Esophagus (tissue), 2 donors: ENCODE measurements around the gene ENO3. TPM values are rescaled to one million over a fixed set of nuclear protein-coding genes. Genes with fewer than 3 reads are reported as not detected.
A peak's percentile ranks its signal among the peaks of the same experiment; 100 is the strongest.

Source experiments
- H3K27ac ChIP-seq, 2 donors: one replicate each; pipeline ENCODE4 v1.5.1; 2013; ENCODE audit warnings: low read depth in 2 of 2, mild to moderate bottlenecking in 2 of 2, inconsistent platforms in 1 of 2, low read length in 1 of 2, moderate library complexity in 1 of 2
- H3K27me3 ChIP-seq, 2 donors: one replicate each; pipeline ENCODE4 v1.6.1; 2013; ENCODE audit warnings: low read length in 2 of 2, control low read depth in 1 of 2, mild to moderate bottlenecking in 1 of 2; ENCODE audit not compliant: insufficient read depth in 2 of 2, control insufficient read depth in 1 of 2
- H3K36me3 ChIP-seq, 2 donors: one replicate each; pipeline ENCODE4 v1.6.1; 2013; ENCODE audit warnings: low read length in 1 of 2; ENCODE audit not compliant: control insufficient read depth in 2 of 2, insufficient read depth in 2 of 2
- H3K4me1 ChIP-seq, 2 donors: one replicate each; pipeline ENCODE4 v1.6.1; 2013; ENCODE audit warnings: low read length in 1 of 2; ENCODE audit not compliant: control insufficient read depth in 2 of 2, insufficient read depth in 2 of 2
- H3K4me3 ChIP-seq, 2 donors: one replicate each; pipeline ENCODE4 v1.5.1; 2013; ENCODE audit warnings: low read length in 2 of 2, mild to moderate bottlenecking in 2 of 2, low read depth in 1 of 2, moderate library complexity in 1 of 2
- H3K9me3 ChIP-seq, 2 donors: one replicate each; pipeline ENCODE4 v1.6.1; 2013; ENCODE audit warnings: mild to moderate bottlenecking in 2 of 2, low read depth in 1 of 2, low read length in 1 of 2, moderate library complexity in 1 of 2; ENCODE audit not compliant: control insufficient read depth in 2 of 2, insufficient read depth in 1 of 2
- WGBS, 2 donors: extraction: QIAGEN DNeasy Blood & Tissue Kit; methylation state at CpG; one replicate each; pipeline ENCODE4 v1.1.7; 2013; 5-methylcytosine and 5-hydroxymethylcytosine counted together
- polyA plus RNA-seq, 2 donors: library from polyadenylated mRNA; stranded (reverse); fragments of 200-250 nt; gene quantifications; one replicate each; pipeline ENCODE4 v1.2.3, GENCODE V29; 2013
- donor health status: healthy with polysubstance abuse.
- donor health status: Bipolar disorder and iron deficiency.

Gene ENO3
- polyA plus RNA-seq, 2 donors, result 1.7 to 10.8 TPM

DNA sequence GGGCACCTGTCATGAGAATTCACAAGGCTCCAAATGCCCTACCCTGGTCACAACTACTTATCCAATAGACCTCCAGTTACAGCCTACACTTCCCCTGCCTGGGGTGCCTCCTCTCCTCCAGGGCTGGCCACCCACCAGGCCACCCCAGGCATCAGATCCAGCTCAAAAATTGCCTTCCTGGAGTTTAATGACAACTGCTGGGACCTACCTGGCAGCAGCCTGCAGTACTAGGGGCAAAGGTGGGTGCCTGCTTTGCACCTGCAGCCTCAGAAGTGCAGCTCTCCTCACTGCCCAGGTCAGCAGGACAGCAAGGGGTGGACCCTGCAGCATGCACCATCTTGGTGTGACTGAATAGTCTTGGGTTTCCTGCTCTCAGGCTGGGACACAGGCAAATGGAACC is 15.3 kb upstream of the ENO3 start:
- Histone ChIP-seq H3K27me3 (no peaks in the 10 kb centered on the region), H3K27ac (no peak overlapping the region), H3K4me1 (peaks cover 6% of the 10 kb centered on the region in 2 donors), H3K9me3 (no peaks in the 10 kb centered on the region), H3K4me3 (no peak overlapping the region), H3K36me3 (peaks cover 0 to 21% of the 10 kb centered on the region in 2 donors)

- H3K4me3 ChIP-seq, result no peak overlapping the region
- no peaks in the 10 kb centered on the region for H3K9me3 ChIP-seq
- no peak overlapping the region for H3K27ac ChIP-seq
- H3K27me3 ChIP-seq, result no peaks in the 10 kb centered on the region
- H3K36me3 ChIP-seq, result peaks cover 0 to 21% of the 10 kb centered on the region in 2 donors
- WGBS, 2 donors, result 86 to 89% methylated on average over 3 of the region's 3 CpGs
- H3K4me1 ChIP-seq, result peaks cover 6% of the 10 kb centered on the region in 2 donors
These were observed 14.5 kb upstream of the ENO3 start for GRCh38 chr17:4936436-4936835.

DNA sequence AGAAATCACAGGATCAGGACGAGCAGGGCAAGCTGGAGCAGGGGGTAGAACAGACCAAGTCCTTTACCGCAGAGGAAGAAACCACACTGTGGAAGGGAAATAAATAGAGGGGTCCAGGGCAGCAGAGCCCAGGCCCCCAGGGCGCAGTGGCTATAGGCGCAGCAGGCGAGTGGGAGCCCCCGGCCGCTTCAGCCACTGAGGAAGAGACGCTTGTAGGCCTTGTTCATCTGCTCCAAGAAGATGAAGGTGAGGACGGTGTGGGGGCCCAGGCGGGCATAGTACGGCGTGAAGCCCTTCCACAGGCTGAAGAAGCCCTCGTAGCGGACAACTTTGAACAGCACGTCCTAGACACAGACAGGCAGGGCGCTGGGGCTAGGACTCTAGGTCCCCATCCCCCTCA is 13.4 kb upstream of the ENO3 start:
- WGBS, 2 donors, result 95 to 96% methylated on average over 16 of the region's 16 CpGs
- peaks cover 4 to 23% of the 10 kb centered on the region in 2 donors for H3K36me3 ChIP-seq
- H3K27ac ChIP-seq, result no peak overlapping the region
- H3K9me3 ChIP-seq, result no peaks in the 10 kb centered on the region
- H3K4me3 ChIP-seq, result no peak overlapping the region
- H3K4me1 ChIP-seq, result peaks cover 6% of the 10 kb centered on the region in 2 donors
- H3K27me3 ChIP-seq, result no peaks in the 10 kb centered on the region

DNA sequence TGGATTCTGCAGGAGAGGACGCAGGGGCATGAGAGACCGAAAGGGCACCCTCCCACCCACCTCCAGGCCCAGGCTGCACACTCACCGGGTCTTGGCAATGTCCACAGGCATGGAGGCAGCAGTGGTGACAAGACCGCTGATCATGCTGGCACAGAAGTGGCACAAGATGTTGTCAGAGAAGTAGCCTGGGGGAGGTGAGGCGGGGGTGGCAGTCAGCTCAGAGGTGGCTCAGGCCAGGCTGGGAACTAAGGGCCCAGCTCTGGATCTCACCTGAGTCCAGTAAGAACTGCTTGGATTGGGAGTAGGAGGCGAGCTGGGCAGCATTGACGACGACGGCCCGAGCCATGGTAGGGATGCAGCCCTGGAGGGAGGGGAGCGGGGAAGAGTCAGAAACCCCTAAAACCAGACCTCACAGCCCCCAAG is 12.8 kb upstream of the ENO3 start:
- H3K27ac ChIP-seq, result no peak overlapping the region

DNA sequence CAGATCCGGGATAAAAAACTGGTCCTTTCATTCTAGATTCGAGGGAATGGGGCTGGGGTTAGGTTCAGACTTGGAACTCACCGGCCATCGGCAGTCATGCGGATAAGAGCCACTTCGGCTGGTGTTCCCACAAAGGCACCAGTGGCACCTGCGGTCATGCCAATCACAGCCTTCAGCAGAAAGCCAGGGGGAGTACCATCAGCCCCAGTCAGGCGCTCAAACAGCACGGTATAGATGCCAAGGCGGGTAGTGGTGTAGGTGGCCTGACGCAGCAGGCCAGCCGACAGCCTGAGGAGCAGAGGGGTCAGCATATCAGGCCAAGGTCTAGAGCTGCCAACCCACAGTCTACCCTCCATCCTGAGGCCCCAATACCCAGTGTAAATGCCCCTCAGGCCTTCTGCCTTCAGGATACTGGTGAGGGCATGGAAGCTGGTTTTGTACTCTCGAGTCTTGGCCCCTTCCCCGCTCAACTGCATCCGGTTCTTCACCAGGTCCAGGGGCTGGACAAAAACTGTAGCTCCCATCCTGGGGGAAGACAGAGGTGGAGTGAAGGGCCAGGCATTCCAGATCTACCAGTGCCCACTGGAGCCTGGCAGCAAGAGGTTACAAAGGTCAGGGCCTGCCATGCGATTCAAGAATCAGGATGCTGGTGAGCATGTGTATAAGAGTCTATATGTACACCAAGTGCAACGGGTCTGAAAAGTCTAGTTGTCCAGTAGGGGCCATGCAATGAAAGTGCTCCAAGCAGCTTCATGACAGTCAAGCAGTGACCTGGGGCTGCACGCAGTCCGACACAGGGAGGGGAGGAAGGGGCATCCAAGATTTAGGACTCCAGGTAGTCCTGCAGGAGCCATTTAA is 12.0 kb upstream of the ENO3 start:
- no peaks in the 10 kb centered on the region for H3K27me3 ChIP-seq
- peaks cover 6% of the 10 kb centered on the region in 2 donors for H3K4me1 ChIP-seq
- peak overlapping the region; percentile 90 to 99 for H3K27ac ChIP-seq
- no peaks in the 10 kb centered on the region for H3K9me3 ChIP-seq
- H3K36me3 ChIP-seq, result peaks cover 5 to 33% of the 10 kb centered on the region in 2 donors
- peak overlapping the region; percentile 76 to 83 for H3K4me3 ChIP-seq
- WGBS, 2 donors, result 44 to 48% methylated on average over 19 of the region's 19 CpGs

More for the DNA sequence above, 12.8 kb upstream of the ENO3 start:
- Histone ChIP-seq H3K9me3 (no peaks in the 10 kb centered on the region), H3K27me3 (no peaks in the 10 kb centered on the region), H3K4me1 (peaks cover 6% of the 10 kb centered on the region in 2 donors), H3K4me3 (no peak overlapping the region), H3K36me3 (peaks cover 5 to 28% of the 10 kb centered on the region in 2 donors)
- 85 to 95% methylated on average over 11 of the region's 11 CpGs for WGBS, 2 donors

DNA sequence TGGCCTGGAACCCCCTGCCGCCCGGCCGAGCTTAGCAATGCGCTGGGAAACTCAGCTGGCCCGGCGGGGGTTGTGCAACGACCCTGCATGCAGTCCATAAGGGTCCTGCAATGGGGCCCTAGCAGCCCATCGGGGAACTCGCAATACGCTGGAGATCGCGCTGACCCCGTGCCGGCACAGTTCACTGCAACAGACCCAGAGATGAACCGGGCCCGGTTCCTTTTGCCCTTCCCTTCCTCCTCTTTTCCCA is 11.4 kb upstream of the ENO3 start:
- WGBS, 2 donors, result 0% methylated on average over 16 of the region's 16 CpGs
- no peaks in the 10 kb centered on the region for H3K27me3 ChIP-seq
- peak overlapping the region; percentile 76 to 83 for H3K4me3 ChIP-seq
- H3K36me3 ChIP-seq, result peaks cover 5 to 34% of the 10 kb centered on the region in 2 donors
- H3K9me3 ChIP-seq, result no peaks in the 10 kb centered on the region
- peaks cover 6 to 7% of the 10 kb centered on the region in 2 donors for H3K4me1 ChIP-seq
- H3K27ac ChIP-seq, result peak overlapping the region; percentile 90 to 99

DNA sequence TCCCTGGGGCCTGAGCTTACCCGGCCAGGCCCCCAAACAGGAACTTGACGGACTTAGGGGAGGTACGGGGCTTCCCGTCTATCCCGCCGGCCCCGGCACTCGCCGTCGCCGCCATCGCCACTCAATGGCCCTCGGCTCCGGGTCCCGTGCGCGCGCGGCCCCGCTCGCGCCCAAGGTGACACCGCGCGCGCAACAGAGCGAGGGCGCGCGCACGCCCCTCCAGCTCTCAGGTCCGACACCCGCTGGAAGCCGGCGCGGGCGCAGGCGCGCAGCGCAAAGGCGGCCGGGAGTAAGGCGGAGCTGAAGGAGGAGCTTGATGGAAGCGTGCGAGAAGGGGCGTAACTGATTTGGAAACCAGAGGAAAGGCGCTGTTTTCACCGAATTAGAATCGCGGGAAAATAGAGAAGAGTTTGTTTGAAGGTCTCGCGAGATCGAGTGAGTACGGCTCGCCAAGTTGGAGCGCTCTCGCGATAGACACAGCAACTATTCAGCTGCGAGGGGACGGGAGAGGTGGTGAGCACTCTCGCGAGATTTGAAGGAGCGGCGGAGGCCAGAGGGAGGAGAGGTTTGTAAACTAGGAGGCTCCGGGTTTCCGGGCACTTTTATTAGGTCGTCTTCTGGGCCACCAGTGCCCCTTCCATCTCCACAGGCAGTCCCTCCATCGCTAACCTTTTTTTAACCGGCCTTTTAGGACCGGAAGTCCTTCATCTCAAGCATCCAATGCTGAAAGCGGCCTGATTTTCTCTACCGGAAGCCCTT is 10.9 kb upstream of the ENO3 start, which contains the start of the genes RNF167 and SLC25A11:
RNF167 (plus strand) TSS at position 473 of the 759 bp plus-strand sequence. CDS start 642 bp downstream, outside the sequence.
SLC25A11 (minus strand) TSS at position 251 of the 759 bp plus-strand sequence; CDS start at position 115, 136 bp downstream.
- H3K4me3 ChIP-seq, result peak within 1 kb of the TSS; percentile 76 to 83
- WGBS, 2 donors, result 0% methylated on average over 69 to 72 of the region's 72 CpGs
- peak within 1 kb of the TSS; percentile 90 to 99 for H3K27ac ChIP-seq
- H3K36me3 ChIP-seq, result peaks cover 5 to 39% of the 10 kb centered on the region in 2 donors
- no peaks in the 10 kb centered on the region for H3K9me3 ChIP-seq
- H3K27me3 ChIP-seq, result no peaks in the 10 kb centered on the region
- peaks cover 6 to 9% of the 10 kb centered on the region in 2 donors for H3K4me1 ChIP-seq

GRCh38 chr17:4940555-4941318 is 10.2 kb upstream of the ENO3 start:
- 1% methylated on average over 28 to 29 of the region's 29 CpGs for WGBS, 2 donors
- Histone ChIP-seq H3K9me3 (no peaks in the 10 kb centered on the region), H3K27ac (peak overlapping the region; percentile 90 to 99), H3K4me3 (peak overlapping the region; percentile 76 to 83), H3K36me3 (peaks cover 5 to 39% of the 10 kb centered on the region in 2 donors), H3K4me1 (peaks cover 8 to 14% of the 10 kb centered on the region in 2 donors), H3K27me3 (no peaks in the 10 kb centered on the region)

GRCh38 chr17:4941319-4941610 is 9.7 kb upstream of the ENO3 start:
- Histone ChIP-seq H3K9me3 (no peaks in the 10 kb centered on the region), H3K4me3 (peak overlapping the region; percentile 76 to 83), H3K4me1 (peaks cover 8 to 16% of the 10 kb centered on the region in 2 donors), H3K27ac (peak overlapping the region; percentile 59 to 90), H3K27me3 (no peaks in the 10 kb centered on the region), H3K36me3 (peaks cover 5 to 40% of the 10 kb centered on the region in 2 donors)
- WGBS, 2 donors, result 33 to 36% methylated on average over 4 of the region's 4 CpGs
